HG03521 (cell line): Measurements from ENCODE around the gene RYR3.

Experiments
- ATAC-seq: cut with Tn5 transposase; IDR thresholded peaks from one replicate; pipeline ENCODE4 v1.9.1; 2021; ENCODE audit warnings: mild to moderate bottlenecking, moderate library complexity; ENCODE audit not compliant: unreplicated experiment

Gene RYR3

GRCh38 chr15:33638453-33638852 is 327.7 kb downstream of the RYR3 start:
- ATAC-seq = no peak

- no peak for ATAC-seq
Measured at GRCh38 chr15:33639051-33639450, 328.3 kb downstream of the RYR3 start.

GRCh38 chr15:33639456-33639855 is 328.7 kb downstream of the RYR3 start:
- no peak for ATAC-seq

GRCh38 chr15:33639978-33640377 is 329.2 kb downstream of the RYR3 start:
- no peak for ATAC-seq

- no peak for ATAC-seq
Measured at GRCh38 chr15:33641069-33641468, 330.3 kb downstream of the RYR3 start.

GRCh38 chr15:33644304-33644703 is 333.5 kb downstream of the RYR3 start:
- no peak for ATAC-seq

GRCh38 chr15:33646744-33647143 is 336.0 kb downstream of the RYR3 start:
- no peak for ATAC-seq

- ATAC-seq = no peak
Measured at GRCh38 chr15:33649217-33649933, 338.6 kb downstream of the RYR3 start.

- no peak for ATAC-seq
Measured at GRCh38 chr15:33654860-33655259, 344.1 kb downstream of the RYR3 start.

GRCh38 chr15:33655488-33655887 is 344.7 kb downstream of the RYR3 start:
- ATAC-seq = no peak

- ATAC-seq = no peak
Measured at GRCh38 chr15:33656168-33656567, 345.4 kb downstream of the RYR3 start.

GRCh38 chr15:33660151-33660550 is 349.4 kb downstream of the RYR3 start:
- no peak for ATAC-seq

GRCh38 chr15:33662014-33662413 is 351.2 kb downstream of the RYR3 start:
- no peak for ATAC-seq

- ATAC-seq = no peak
Measured at GRCh38 chr15:33664947-33665346, 354.2 kb downstream of the RYR3 start.

GRCh38 chr15:33670567-33670966 is 359.8 kb downstream of the RYR3 start:
- ATAC-seq = no peak

- ATAC-seq = no peak
Measured at GRCh38 chr15:33671456-33671855, 360.7 kb downstream of the RYR3 start.

- ATAC-seq = no peak
Measured at GRCh38 chr15:33675246-33675645, 364.5 kb downstream of the RYR3 start.

- no peak for ATAC-seq
Measured at GRCh38 chr15:33677238-33677830, 366.6 kb downstream of the RYR3 start.

- no peak for ATAC-seq
Measured at GRCh38 chr15:33678176-33678575, 367.4 kb downstream of the RYR3 start.

GRCh38 chr15:33678602-33679001 is 367.8 kb downstream of the RYR3 start:
- no peak for ATAC-seq

- no peak for ATAC-seq
Measured at GRCh38 chr15:33679061-33679460, 368.3 kb downstream of the RYR3 start.

GRCh38 chr15:33680336-33680735 is 369.6 kb downstream of the RYR3 start:
- no peak for ATAC-seq
